HG03571 (cell line): Measurements from ENCODE around the gene RO60.
"Not testable (repeated sequence)": the region's sequence is repeated elsewhere in the genome, so short reads cannot be mapped to it uniquely, and the experiment has no call there.

ENCODE experiments used
- ATAC-seq: cut with Tn5 transposase; IDR thresholded peaks from one replicate; pipeline ENCODE4 v1.9.1; 2021; ENCODE audit not compliant: unreplicated experiment

RO60 gene

GRCh38 chr1:193059282-193060114 lies at the start of gene RO60, which contains the start of gene UCHL5:
TSS of gene RO60 (plus strand) at chr1:193059612. CDS start at chr1:193069055, 9,443 bp downstream.
TSS of gene UCHL5 (minus strand) at chr1:193059360. CDS start at chr1:193059260, 100 bp downstream.
- ATAC-seq = peak; percentile 94

DNA sequence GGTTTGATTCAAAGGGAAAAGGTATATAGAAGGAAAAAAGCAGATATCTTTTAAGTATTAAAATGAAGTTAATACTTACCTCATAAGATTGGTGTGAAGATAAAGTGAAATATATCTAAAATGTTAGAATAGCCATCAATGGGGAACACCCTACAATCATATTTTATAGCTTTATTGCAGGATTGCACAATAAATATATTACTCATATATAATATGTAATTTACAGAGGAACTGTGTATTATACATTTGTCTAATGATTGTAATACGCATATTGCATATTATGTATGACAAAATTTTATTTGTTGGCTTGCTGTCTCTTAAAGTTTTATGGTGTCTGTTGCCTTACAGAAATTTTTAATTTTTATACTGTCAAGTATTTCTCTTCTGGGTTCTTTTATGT lies 48.0 kb upstream of the RO60 start:
- no peak for ATAC-seq

GRCh38 chr1:193013005-193013404 lies 46.4 kb upstream of the RO60 start:
- ATAC-seq = no peak

DNA sequence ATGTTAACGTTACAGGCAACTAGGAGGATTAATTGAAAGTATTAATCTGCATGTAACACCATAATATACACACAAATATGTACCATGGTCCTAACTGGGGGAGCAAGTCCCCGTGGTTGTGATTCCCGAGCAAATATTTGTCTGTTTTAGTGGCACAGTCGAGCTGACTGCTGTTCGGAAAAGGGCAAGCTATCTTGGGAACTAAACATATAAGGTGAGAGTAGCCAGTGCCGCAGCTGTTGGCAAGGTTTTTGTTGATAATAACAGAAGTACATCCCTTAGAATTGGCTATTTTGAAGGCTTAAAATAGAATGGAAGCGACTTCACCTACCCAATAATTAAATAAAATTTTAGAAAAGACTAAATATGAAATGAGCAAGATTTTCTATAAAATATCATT lies 45.7 kb upstream of the RO60 start:
- ATAC-seq = no peak

DNA sequence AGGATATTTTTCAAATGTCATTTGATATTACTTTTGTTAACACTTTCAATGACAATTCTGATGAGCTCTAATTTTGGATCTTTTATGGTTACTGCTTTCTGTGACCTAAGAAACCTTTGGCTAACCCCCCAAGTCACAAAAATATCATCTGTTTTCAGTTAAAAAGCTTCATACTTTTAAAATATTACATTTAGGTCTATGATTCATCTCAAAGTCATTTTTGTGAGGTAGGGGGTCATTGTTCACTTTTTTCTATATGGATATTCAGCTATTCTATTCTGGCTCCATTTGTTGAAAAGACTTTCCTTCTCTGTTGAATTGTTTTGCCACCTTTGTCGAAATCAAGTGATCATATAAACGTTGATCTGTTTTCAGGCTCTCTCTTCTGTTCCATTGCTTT lies 45.0 kb upstream of the RO60 start:
- ATAC-seq = no peak

DNA sequence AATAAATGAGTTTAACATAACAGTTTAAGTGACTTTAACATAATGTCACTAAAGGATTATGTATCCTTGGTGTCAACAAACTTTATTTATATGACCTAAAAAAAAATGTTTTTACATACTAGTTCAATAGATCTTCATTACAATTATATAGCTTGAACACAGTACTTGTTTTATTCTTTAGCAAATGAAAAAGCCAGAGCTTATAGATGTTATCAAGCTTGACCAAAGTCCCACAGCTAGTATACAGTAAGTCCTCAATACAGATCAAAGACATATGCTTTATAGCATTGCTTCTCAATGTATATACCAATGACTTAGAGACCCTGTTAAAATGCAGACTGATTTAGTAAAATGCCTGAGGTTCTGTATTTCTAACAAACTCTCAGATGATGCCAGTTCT lies 42.6 kb upstream of the RO60 start:
- no peak for ATAC-seq

DNA sequence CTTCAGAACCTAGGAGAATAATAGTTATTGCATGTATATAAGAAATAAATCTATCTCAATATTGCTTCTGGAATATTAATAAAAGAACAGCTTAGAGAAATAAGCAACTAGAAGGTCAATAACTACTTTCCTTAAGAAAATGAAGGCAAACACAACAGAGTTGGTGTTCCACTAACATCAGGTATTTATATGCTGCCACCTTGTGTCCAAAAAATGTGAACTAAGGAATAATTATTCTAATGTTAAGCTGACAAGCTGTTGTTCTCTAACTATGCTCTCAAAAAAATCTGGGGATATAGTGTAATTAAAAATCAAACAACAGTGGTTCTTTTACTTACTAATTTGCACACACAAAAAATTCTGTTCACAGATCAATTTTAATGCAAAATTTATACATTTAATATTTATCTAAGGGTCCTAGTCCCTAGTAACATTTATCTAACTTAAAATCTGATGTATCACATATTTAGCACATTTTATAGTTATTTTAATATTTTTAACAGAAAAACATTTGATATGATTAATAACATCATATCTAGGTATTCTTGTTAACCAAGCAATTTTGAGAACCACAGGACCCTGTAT lies 39.9 kb upstream of the RO60 start:
- ATAC-seq = peak; percentile 82

DNA sequence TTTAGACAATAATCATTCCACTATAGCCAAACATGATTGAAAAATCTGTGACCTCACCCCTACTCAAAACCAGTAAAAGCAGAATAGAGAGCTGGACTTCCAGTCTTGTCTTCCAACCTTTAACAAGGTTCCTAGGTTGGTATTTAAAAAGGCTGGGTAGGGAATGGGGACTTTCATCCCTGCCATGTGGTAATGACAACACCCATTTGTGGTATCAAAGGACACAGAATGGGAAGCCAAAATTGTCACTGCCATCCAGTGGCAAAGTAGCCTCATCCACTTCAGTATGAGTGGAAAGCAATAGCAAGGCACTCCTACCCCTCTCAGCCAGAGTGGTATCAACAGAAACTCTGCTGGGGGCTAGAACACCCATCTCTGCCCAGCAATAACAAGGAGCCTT lies 34.2 kb upstream of the RO60 start:
- no peak for ATAC-seq

GRCh38 chr1:193030280-193030679 lies 29.1 kb upstream of the RO60 start:
- ATAC-seq = no peak

DNA sequence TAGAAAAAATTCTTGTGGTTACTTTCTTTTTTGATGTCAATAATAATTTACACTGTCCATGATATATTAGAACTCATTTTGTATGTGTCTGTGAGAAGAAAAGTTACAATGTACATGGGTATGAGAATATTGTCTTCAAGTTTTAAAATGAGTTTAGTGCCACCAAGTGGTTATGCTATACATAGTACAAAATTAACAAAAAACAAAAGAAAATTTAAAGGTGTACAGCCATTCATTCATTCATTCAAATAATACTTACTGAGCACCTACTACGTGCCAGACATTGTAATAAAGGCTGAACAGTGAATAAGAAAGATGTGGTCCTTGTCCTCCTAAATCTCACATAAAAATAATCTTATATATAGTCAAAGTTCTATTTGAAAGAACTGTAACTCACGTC lies 28.0 kb upstream of the RO60 start:
- peak; percentile 66 for ATAC-seq

DNA sequence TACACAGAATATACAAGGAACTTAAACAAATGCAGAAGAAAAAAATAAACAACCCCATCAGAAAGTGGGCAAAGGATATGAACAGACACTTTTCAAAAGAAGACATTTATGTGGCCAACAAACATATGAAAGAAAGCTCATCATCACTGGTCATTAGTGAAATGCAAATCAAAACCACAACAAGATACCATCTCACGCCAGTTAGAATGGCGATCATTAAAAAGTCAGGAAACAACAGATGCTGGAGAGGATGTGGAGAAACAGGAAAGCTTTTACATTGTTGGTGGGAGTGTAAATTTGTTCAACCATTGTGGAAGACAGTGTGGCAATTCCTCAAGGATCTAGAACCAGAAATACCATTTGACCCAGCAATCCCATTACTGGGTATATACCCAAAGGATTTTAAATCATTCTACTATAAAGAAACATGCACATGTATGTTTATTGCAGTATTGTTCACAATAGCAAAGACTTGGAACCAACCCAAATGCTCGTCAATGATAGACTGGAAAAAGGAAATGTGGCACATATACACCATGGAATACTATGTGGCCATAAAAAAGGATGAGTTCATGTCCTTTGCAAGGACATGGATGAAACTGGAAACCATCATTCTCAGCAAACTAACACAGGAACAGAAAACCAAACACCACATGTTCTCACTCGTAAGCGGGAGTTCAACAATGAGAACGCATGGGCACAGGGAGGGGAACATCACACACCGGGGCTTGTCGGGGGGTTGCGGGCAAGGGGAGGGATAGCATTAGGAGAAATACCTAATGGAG lies 26.6 kb upstream of the RO60 start:
- not testable (repeated sequence) for ATAC-seq

DNA sequence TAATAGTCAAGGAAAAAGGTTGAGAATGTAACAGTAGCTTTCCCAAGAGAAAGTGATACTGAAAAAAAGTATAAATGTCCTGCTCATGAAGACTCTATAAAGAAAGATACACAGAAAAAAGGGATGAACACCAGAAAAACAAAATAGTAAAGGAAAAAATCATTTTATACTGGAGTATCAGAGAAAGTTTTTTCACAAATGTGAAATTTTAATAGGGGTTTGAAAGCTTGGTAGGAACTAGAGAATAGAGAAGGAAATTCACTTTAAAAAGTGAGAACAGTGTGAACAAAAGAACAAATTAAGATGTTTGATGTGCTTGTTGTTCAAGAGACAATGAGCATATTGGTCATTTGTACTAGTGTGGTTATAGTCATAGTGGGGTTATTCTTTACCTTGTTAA lies 25.8 kb upstream of the RO60 start:
- ATAC-seq = no peak

GRCh38 chr1:193036337-193037047 lies 22.9 kb upstream of the RO60 start:
- ATAC-seq = no peak

DNA sequence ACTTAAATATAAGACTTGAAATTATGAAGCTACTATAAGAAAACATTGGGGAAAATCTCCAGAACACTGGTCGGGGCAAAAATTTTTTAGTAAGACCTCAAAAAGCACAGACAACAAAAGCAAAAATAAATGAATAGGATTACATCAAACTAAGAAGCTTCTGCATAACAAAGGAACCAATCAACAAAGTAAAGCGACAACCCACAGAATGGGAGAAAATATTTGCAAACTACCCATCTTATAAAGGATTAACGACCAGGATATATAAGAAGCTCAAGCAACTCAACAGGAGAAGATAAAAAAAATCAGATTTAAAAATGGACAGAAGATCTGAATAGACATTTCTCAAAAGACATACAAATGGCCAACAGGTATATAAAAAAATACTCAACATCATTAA lies 19.4 kb upstream of the RO60 start:
- no peak for ATAC-seq

- no peak for ATAC-seq
These were observed 16.4 kb upstream of the RO60 start for GRCh38 chr1:193042766-193043691.

DNA sequence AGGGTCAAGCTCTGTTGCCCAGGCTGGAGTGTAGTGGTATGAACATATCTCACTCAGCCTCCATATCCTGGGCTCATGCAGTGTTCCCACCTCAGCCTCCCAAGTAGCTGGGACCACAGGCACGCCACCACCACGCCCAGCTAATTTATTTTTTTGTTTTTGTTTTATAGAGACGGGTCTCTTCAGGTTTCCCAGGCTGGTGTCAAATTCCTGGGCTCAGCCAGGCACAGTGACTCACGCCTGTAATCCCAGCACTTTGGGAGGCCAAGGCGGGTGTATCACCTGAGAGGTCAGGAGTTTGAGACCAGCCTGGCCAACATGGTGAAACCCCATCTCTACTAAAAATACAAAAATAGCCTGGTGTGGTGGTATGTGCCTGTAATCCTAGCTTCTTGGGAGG lies 10.5 kb upstream of the RO60 start:
- ATAC-seq = not testable (repeated sequence)

DNA sequence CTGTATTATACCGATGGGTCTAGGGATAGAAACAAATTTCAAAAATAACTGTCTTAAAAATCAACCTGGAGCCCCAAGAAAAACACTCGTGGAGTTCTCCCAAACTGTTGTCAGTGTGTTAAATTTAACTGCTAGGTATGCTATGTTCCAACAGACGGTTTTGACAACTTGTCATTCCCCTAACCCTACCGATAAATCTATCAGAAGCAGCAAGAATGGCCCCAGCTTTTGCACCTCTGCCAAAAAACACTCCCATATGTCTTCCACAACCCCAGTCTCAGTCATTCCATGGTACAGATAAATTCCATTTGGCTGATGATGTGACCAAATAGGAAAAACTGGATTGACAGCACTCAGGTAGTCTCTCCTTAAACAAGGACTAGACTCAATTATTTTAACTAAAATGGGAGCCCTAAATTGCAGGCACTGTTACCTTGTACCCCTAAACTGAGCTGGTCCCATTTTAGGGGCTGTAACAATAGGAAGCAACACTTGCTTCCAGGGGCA lies 5.2 kb upstream of the RO60 start:
- ATAC-seq = no peak

- peak; percentile 40 for ATAC-seq
These were observed 707 bp upstream of the RO60 start for GRCh38 chr1:193058529-193059281.

- ATAC-seq = no peak
These were observed 647 bp downstream of the RO60 start for GRCh38 chr1:193060115-193060403.
